HepG2 (cell line): ENCODE data around the gene SESN1. TPM values are rescaled to one million over a fixed set of nuclear protein-coding genes. Genes with fewer than 3 reads are reported as not detected.

Experiments
- BORCS8-MEF2B ChIP-seq: sonication (generic); formaldehyde crosslinking; IDR thresholded peaks from 2 replicates; pipeline ENCODE4 v1.8.0; 2022; ENCODE audit warnings: mild to moderate bottlenecking, missing genetic modification reagents
- BRD4 ChIP-seq: sonication (generic); formaldehyde crosslinking; IDR thresholded peaks from 2 replicates; pipeline ENCODE4 v1.4.0; 2020; ENCODE audit warnings: missing genetic modification reagents
- HDAC1 ChIP-seq: sonication (generic); formaldehyde crosslinking; IDR thresholded peaks from 2 replicates; pipeline ENCODE4 v1.5.1; 2020; ENCODE audit warnings: mild to moderate bottlenecking, missing genetic modification reagents
- HOXA3 ChIP-seq: sonication (generic); formaldehyde crosslinking; IDR thresholded peaks from 2 replicates; pipeline ENCODE4 v1.5.0; 2020; ENCODE audit warnings: missing genetic modification reagents
- KAT8 ChIP-seq: IDR thresholded peaks from 2 replicates; pipeline ENCODE4 v1.6.1; 2016; ENCODE audit warnings: missing genetic modification reagents, missing compliant biosample characterization
- MEIS2 ChIP-seq: sonication (generic); formaldehyde crosslinking; IDR thresholded peaks from 2 replicates; pipeline ENCODE4 v1.9.0; 2021; ENCODE audit warnings: mild to moderate bottlenecking, missing genetic modification reagents
- MTA3 ChIP-seq: sonication (generic); formaldehyde crosslinking; IDR thresholded peaks from 2 replicates; pipeline ENCODE4 v1.4.0; 2020; ENCODE audit warnings: missing genetic modification reagents
- NR2F6 ChIP-seq, 2 experiments: IDR thresholded peaks; 2 replicates each; pipeline ENCODE4 v1.6.1; 2016; ENCODE audit warnings: antibody characterized with exemption in 1 of 2, mild to moderate bottlenecking in 1 of 2
- PAX8 ChIP-seq: sonication (generic); formaldehyde crosslinking; IDR thresholded peaks from 2 replicates; pipeline ENCODE4 v1.8.0; 2022; ENCODE audit warnings: mild to moderate bottlenecking, missing genetic modification reagents, borderline replicate concordance
- PHB2 ChIP-seq: fragments of 450-650 bp; IDR thresholded peaks from 2 replicates; pipeline ENCODE4 v1.6.1; 2018; ENCODE audit not compliant: partially characterized antibody
- PHF8 ChIP-seq: sonication (generic); formaldehyde crosslinking; IDR thresholded peaks from 2 replicates; pipeline ENCODE4 v1.5.0; 2020; ENCODE audit warnings: missing genetic modification reagents
- RELA ChIP-seq: sonication (generic); formaldehyde crosslinking; IDR thresholded peaks from 2 replicates; pipeline ENCODE4 v1.4.0; 2020; ENCODE audit warnings: missing genetic modification reagents
- SALL2 ChIP-seq: sonication (generic); formaldehyde crosslinking; IDR thresholded peaks from 2 replicates; pipeline ENCODE4 v1.8.1; 2023; ENCODE audit warnings: mild to moderate bottlenecking, missing genetic modification reagents, inconsistent platforms
- TAF1 ChIP-seq: sonication (generic); formaldehyde crosslinking; IDR thresholded peaks from 2 replicates; pipeline ENCODE4 v1.4.0; 2020; ENCODE audit warnings: missing genetic modification reagents
- ZNF232 ChIP-seq: sonication (generic); formaldehyde crosslinking; IDR thresholded peaks from 2 replicates; pipeline ENCODE4 v1.4.0; 2020; ENCODE audit warnings: missing genetic modification reagents, borderline replicate concordance
- ZNF34 ChIP-seq: sonication (generic); formaldehyde crosslinking; IDR thresholded peaks from 2 replicates; pipeline ENCODE4 v1.4.0; 2020; ENCODE audit warnings: mild to moderate bottlenecking, missing genetic modification reagents, borderline replicate concordance
- ZNF430 ChIP-seq: sonication (generic); formaldehyde crosslinking; IDR thresholded peaks from 2 replicates; pipeline ENCODE4 v1.9.0; 2021; ENCODE audit warnings: mild to moderate bottlenecking, missing genetic modification reagents
- ZNF563 ChIP-seq: sonication (generic); formaldehyde crosslinking; IDR thresholded peaks from 2 replicates; pipeline ENCODE4 v1.8.0; 2022; ENCODE audit warnings: mild to moderate bottlenecking, moderate library complexity, missing genetic modification reagents
- ZNF703 ChIP-seq: sonication (generic); formaldehyde crosslinking; IDR thresholded peaks from 2 replicates; pipeline ENCODE4 v1.5.1; 2020; ENCODE audit warnings: missing genetic modification reagents, mild to moderate bottlenecking, moderate library complexity, borderline replicate concordance
- ZNF777 ChIP-seq: sonication (generic); formaldehyde crosslinking; IDR thresholded peaks from 2 replicates; pipeline ENCODE4 v1.4.0; 2020; ENCODE audit warnings: missing genetic modification reagents
- polyA plus RNA-seq, 8 experiments: library from polyadenylated mRNA; depleted of rRNA in 3 of 8; stranded (reverse) in 7 of 8; unstranded in 1 of 8; fragments of >200 nt; fragmentation: Illumina TruSeq in 4 of 8; extraction: Trizol in 4 of 8; gene quantifications; 2 replicates each; pipeline versions ENCODE4 v1.2.1 to v1.2.3, GENCODE V29; 2011 to 2016; ENCODE audit warnings: low read depth in 4 of 8, missing spikeins in 1 of 8, mixed read lengths in 1 of 8; ENCODE audit not compliant: insufficient read depth in 1 of 8
- total RNA-seq, 5 experiments: library from RNA; depleted of rRNA; stranded (reverse); fragments of >200 nt; fragmentation: Illumina TruSeq; extraction: Trizol; gene quantifications; 2 replicates each; pipeline ENCODE4 v1.2.3, GENCODE V29; 2016; ENCODE audit warnings: low read depth in 1 of 5
- TF ChIP-seq, protein P1 (sequence below): conservative IDR thresholded peaks from 2 replicates; pipeline ENCODE4 v1.6.1; 2018; ENCODE audit warnings: missing genetic modification reagents
- TF ChIP-seq, protein P2 (sequence below), 2 experiments: sonication (generic) in 1 of 2; formaldehyde crosslinking in 1 of 2; IDR thresholded peaks; 2 replicates each; pipeline versions ENCODE4 v1.4.0 to v1.6.1; 2018 to 2020; ENCODE audit warnings: missing genetic modification reagents in 2 of 2, borderline replicate concordance in 1 of 2, low read depth in 1 of 2, mild to moderate bottlenecking in 1 of 2, missing biosample characterization in 1 of 2
- TF ChIP-seq, protein P3 (sequence below): sonication (generic); formaldehyde crosslinking; IDR thresholded peaks from 2 replicates; pipeline ENCODE4 v1.5.0; 2020; ENCODE audit warnings: missing genetic modification reagents
- TF ChIP-seq, protein P4 (sequence below): sonication (generic); formaldehyde crosslinking; IDR thresholded peaks from 2 replicates; pipeline ENCODE4 v1.5.1; 2020; ENCODE audit warnings: missing genetic modification reagents, mild to moderate bottlenecking, borderline replicate concordance

Gene SESN1
- total and polyA plus RNA-seq, 2 of the 13 experiments (the other 11 are each of a cell fraction or from before 2014, with no cell fraction given): 24.9 to 44.7 TPM

DNA sequence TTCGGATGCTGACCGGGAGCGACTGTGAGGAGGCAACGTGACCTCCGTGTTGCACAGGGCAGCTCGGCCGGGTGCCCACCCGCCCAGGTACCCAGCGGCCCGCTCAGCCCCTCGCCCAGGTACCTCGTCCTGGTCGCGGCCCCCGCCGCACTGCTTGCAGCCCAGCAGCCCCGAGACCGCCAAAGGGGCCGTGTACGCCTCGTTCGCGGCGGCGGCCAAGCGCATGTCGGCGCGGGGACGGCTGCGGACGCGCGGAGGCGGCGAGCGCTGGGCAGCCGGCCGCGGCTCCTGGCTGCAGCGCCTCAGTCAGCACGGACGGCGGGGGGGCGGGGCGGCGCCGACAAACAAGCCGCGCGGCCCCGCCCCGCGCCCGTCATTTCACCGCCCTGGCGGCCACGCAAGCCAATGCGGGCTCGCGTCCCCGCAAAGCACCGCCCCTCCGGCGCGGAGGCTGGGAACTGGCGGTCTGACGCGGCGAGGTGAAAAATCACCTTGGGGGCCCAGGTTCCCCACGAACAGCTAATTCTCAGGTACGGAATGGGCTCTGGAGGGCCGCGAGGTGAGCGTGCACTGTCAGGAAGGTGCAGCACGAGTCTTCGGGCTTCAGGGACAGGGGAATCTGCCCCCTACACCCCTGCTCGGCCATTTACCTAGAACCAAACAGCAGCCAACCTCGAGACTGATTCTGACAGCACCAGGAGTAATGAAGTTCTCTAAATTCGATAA lies 85.2 kb downstream of the SESN1 start (continued):
- peak; percentile 79 for TF ChIP-seq TAF1 (CRISPR knock-in tag)
- peak; percentile 84 for TF ChIP-seq ZNF777 (CRISPR knock-in tag)
- peak; percentile 95 for TF ChIP-seq ZNF563 (CRISPR knock-in tag)
- TF ChIP-seq, protein P1, sequence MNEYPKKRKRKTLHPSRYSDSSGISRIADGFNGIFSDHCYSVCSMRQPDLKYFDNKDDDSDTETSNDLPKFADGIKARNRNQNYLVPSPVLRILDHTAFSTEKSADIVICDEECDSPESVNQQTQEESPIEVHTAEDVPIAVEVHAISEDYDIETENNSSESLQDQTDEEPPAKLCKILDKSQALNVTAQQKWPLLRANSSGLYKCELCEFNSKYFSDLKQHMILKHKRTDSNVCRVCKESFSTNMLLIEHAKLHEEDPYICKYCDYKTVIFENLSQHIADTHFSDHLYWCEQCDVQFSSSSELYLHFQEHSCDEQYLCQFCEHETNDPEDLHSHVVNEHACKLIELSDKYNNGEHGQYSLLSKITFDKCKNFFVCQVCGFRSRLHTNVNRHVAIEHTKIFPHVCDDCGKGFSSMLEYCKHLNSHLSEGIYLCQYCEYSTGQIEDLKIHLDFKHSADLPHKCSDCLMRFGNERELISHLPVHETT (CRISPR knock-in tag): no peak
- peak; percentile 11; the same call in 1 of the 2 replicates for TF ChIP-seq KAT8 (CRISPR knock-in tag)
- 0 out of 2 replicates have a peak, but pooled peaks have one; percentile 54 for TF ChIP-seq ZNF703 (CRISPR knock-in tag)
- TF ChIP-seq, protein P2, sequence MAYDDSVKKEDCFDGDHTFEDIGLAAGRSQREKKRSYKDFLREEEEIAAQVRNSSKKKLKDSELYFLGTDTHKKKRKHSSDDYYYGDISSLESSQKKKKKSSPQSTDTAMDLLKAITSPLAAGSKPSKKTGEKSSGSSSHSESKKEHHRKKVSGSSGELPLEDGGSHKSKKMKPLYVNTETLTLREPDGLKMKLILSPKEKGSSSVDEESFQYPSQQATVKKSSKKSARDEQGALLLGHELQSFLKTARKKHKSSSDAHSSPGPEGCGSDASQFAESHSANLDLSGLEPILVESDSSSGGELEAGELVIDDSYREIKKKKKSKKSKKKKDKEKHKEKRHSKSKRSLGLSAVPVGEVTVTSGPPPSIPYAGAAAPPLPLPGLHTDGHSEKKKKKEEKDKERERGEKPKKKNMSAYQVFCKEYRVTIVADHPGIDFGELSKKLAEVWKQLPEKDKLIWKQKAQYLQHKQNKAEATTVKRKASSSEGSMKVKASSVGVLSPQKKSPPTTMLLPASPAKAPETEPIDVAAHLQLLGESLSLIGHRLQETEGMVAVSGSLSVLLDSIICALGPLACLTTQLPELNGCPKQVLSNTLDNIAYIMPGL (CRISPR knock-in tag; IDR thresholded peaks at IDR 0.05; ENCODE audit: borderline replicate concordance in 1 of 2, low read depth in 1 of 2): peak in 1 of 2 experiments; percentile 78; a peak in 3 of 4 replicates
- TF ChIP-seq PHF8: peak; percentile 85
- TF ChIP-seq BORCS8-MEF2B (CRISPR knock-in tag): peak; percentile 79
- TF ChIP-seq HDAC1: peak; percentile 76
- peak; percentile 10; the same call in 1 of the 2 replicates for TF ChIP-seq ZNF232 (CRISPR knock-in tag)
- TF ChIP-seq PAX8 (CRISPR knock-in tag): peak; percentile 47; the same call in 1 of the 2 replicates
- TF ChIP-seq ZNF34 (CRISPR knock-in tag): peak; percentile 96
- peak; percentile 56 for TF ChIP-seq HOXA3 (CRISPR knock-in tag)
- TF ChIP-seq BRD4 (CRISPR knock-in tag): peak; percentile 85; the same call in 1 of the 2 replicates
- TF ChIP-seq, protein P3, sequence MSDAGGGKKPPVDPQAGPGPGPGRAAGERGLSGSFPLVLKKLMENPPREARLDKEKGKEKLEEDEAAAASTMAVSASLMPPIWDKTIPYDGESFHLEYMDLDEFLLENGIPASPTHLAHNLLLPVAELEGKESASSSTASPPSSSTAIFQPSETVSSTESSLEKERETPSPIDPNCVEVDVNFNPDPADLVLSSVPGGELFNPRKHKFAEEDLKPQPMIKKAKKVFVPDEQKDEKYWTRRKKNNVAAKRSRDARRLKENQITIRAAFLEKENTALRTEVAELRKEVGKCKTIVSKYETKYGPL (CRISPR knock-in tag): no peak
- TF ChIP-seq SALL2 (CRISPR knock-in tag): peak; percentile 71; the same call in 1 of the 2 replicates
- no peak for TF ChIP-seq RELA (CRISPR knock-in tag)
- peak; percentile 73; the same call in 1 of the 2 replicates for TF ChIP-seq MEIS2 (CRISPR knock-in tag)
- TF ChIP-seq, protein P4, sequence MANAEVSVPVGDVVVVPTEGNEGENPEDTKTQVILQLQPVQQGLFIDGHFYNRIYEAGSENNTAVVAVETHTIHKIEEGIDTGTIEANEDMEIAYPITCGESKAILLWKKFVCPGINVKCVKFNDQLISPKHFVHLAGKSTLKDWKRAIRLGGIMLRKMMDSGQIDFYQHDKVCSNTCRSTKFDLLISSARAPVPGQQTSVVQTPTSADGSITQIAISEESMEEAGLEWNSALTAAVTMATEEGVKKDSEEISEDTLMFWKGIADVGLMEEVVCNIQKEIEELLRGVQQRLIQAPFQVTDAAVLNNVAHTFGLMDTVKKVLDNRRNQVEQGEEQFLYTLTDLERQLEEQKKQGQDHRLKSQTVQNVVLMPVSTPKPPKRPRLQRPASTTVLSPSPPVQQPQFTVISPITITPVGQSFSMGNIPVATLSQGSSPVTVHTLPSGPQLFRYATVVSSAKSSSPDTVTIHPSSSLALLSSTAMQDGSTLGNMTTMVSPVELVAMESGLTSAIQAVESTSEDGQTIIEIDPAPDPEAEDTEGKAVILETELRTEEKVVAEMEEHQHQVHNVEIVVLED (CRISPR knock-in tag): peak; percentile 81
- TF ChIP-seq ZNF430 (CRISPR knock-in tag): peak; percentile 53; the same call in 1 of the 2 replicates
- no peak for TF ChIP-seq NR2F6 (IDR thresholded peaks at IDR 0.05)
- 0 out of 2 replicates have a peak, but pooled peaks have one; percentile 14 for TF ChIP-seq NR2F6 (CRISPR knock-in tag; IDR thresholded peaks at IDR 0.05)
- TF ChIP-seq MTA3 (CRISPR knock-in tag): no peak
- TF ChIP-seq PHB2: no peak
